Right hindlimb (tissue), 1 donor: ENCODE data around the gene ANXA2.

Source experiments
- DNase-seq: peaks from one replicate; pipeline ENCODE4 v3.0.0-alpha.2; 2018

Gene ANXA2

GRCh38 chr15:60386615-60387014 is 11.2 kb downstream of the ANXA2 start:
- no peak for DNase-seq

- DNase-seq, result no peak
These were observed 11.9 kb downstream of the ANXA2 start for GRCh38 chr15:60385620-60386552.

GRCh38 chr15:60384526-60385126 is 13.2 kb downstream of the ANXA2 start:
- no peak for DNase-seq

GRCh38 chr15:60384053-60384452 is 13.7 kb downstream of the ANXA2 start:
- DNase-seq, result no peak

- DNase-seq, result no peak
These were observed 14.8 kb downstream of the ANXA2 start for GRCh38 chr15:60382773-60383674.

- DNase-seq, result no peak
These were observed 16.5 kb downstream of the ANXA2 start for GRCh38 chr15:60381148-60381788.

GRCh38 chr15:60379525-60380274 is 18.1 kb downstream of the ANXA2 start:
- no peak for DNase-seq

- DNase-seq, result no peak
These were observed 18.6 kb downstream of the ANXA2 start for GRCh38 chr15:60379185-60379524.

GRCh38 chr15:60376677-60377095 is 21.1 kb downstream of the ANXA2 start:
- DNase-seq, result no peak

- no peak for DNase-seq
These were observed 22.5 kb downstream of the ANXA2 start for GRCh38 chr15:60375306-60375705.

- DNase-seq, result peak; percentile 69
These were observed 23.1 kb downstream of the ANXA2 start for GRCh38 chr15:60374628-60375081.

GRCh38 chr15:60374209-60374608 is 23.6 kb downstream of the ANXA2 start:
- DNase-seq, result no peak

- no peak for DNase-seq
These were observed 24.0 kb downstream of the ANXA2 start for GRCh38 chr15:60373745-60374144.

- no peak for DNase-seq
These were observed 24.5 kb downstream of the ANXA2 start for GRCh38 chr15:60373327-60373726.

GRCh38 chr15:60372756-60373155 is 25.0 kb downstream of the ANXA2 start:
- no peak for DNase-seq

- no peak for DNase-seq
These were observed 25.6 kb downstream of the ANXA2 start for GRCh38 chr15:60372227-60372626.

- DNase-seq, result peak; percentile 92
These were observed 26.4 kb downstream of the ANXA2 start for GRCh38 chr15:60371175-60372051.

GRCh38 chr15:60370869-60371136 is 27.0 kb downstream of the ANXA2 start:
- no peak for DNase-seq

GRCh38 chr15:60370105-60370868 is 27.5 kb downstream of the ANXA2 start:
- DNase-seq, result no peak

GRCh38 chr15:60369696-60370095 is 28.1 kb downstream of the ANXA2 start:
- no peak for DNase-seq

- no peak for DNase-seq
These were observed 33.2 kb downstream of the ANXA2 start for GRCh38 chr15:60364612-60364924.
